GM12891 (cell line): Measurements from ENCODE around the gene SRGAP3.
A peak's percentile ranks its signal among the peaks of the same experiment; 100 is the strongest.

ENCODE experiments used
- DNase-seq: peaks from one replicate; pipeline ENCODE4 v3.0.0; 2011; ENCODE audit warnings: low spot score; ENCODE audit not compliant: insufficient read length
- FAIRE-seq: peaks from 2 replicates; lab custom pipeline; 2011; peaks lifted over from hg19 to GRCh38; lab: Jason Lieb, UNC
- PAX5 ChIP-seq: IDR thresholded peaks from 2 replicates; pipeline ENCODE4 v1.6.1; 2011; ENCODE audit warnings: low read length, moderate library complexity, mild to moderate bottlenecking; ENCODE audit not compliant: insufficient read depth, severe bottlenecking
- POLR2A ChIP-seq: IDR thresholded peaks from 2 replicates; pipeline ENCODE4 v1.6.1; 2011; ENCODE audit warnings: low read depth, low read length, control low read depth
- POLR2AphosphoS5 ChIP-seq: IDR thresholded peaks from 2 replicates; pipeline ENCODE4 v1.6.1; 2011; ENCODE audit warnings: low read depth, low read length, control low read depth
- POU2F2 ChIP-seq: IDR thresholded peaks from 2 replicates; pipeline ENCODE4 v1.6.1; 2011; ENCODE audit warnings: low read depth, mild to moderate bottlenecking, control low read depth, low read length, moderate library complexity
- SPI1 ChIP-seq: IDR thresholded peaks from 2 replicates; pipeline ENCODE4 v1.6.1; 2011; ENCODE audit warnings: low read depth, low read length, control low read depth
- TAF1 ChIP-seq: IDR thresholded peaks from 2 replicates; pipeline ENCODE4 v1.6.1; 2011; ENCODE audit warnings: low read depth, low read length, control low read depth

Gene SRGAP3

GRCh38 chr3:9170851-9171160 lies 78.6 kb downstream of the SRGAP3 start:
- no peak for TF ChIP-seq POLR2AphosphoS5
- TF ChIP-seq TAF1: no peak
- no peak for TF ChIP-seq POU2F2
- no peak for TF ChIP-seq SPI1
- no peak for TF ChIP-seq PAX5
- no peak for TF ChIP-seq POLR2A
- DNase-seq (no peak), FAIRE-seq (no peak)

DNA sequence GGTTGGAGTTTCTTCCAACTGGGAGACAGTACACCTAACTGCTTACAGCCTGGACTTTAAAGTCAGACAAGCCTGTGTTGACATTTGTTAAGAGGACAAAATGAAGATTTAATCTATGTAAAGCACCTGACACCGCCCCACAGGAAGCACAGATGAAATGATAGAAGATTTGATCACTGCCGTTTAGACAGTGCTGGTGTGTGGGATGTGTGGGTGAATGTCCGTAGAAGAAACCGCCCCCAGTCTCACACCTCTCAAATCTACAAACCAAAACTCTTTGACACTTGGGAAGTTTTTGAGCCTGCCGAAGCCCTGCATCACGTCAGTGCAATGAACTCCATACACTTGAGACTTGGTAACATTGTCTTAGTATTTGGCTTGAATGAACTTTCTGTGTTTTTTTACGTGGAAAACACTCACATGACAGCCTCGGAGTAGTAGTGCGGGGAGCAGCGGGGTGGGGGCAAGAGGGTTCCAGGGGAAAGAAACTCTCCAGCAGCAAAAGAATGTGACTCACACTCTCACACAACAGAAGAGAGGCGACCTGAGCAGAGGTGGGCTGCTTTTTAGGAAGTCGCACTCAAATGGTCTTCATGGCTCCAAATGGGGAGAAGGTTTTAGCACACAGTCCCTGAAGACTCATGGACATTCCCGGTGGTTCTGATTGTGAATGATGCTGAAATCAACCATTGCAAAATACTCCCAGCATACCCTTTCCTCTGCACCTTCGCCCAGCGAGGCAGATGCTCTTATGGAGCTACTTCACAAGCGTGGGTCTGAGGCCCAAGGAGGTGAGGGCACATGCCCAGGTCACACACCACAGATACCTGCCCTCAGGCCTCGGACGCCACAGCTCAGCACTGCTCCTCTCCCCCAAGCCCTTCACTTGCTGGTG lies 79.2 kb downstream of the SRGAP3 start:
- TF ChIP-seq TAF1 (no peak), PAX5 (no peak), POLR2A (no peak), SPI1 (no peak), POU2F2 (no peak), POLR2AphosphoS5 (no peak)

GRCh38 chr3:9169326-9169725 lies 80.1 kb downstream of the SRGAP3 start:
- TF ChIP-seq PAX5 (no peak), SPI1 (no peak), POLR2AphosphoS5 (no peak), POU2F2 (no peak), TAF1 (no peak), POLR2A (no peak)
- no peak for DNase-seq
- peak; percentile 59 for FAIRE-seq

More for the DNA sequence above, 79.2 kb downstream of the SRGAP3 start:
- DNase-seq (no peak), FAIRE-seq (peak; percentile 9)

DNA sequence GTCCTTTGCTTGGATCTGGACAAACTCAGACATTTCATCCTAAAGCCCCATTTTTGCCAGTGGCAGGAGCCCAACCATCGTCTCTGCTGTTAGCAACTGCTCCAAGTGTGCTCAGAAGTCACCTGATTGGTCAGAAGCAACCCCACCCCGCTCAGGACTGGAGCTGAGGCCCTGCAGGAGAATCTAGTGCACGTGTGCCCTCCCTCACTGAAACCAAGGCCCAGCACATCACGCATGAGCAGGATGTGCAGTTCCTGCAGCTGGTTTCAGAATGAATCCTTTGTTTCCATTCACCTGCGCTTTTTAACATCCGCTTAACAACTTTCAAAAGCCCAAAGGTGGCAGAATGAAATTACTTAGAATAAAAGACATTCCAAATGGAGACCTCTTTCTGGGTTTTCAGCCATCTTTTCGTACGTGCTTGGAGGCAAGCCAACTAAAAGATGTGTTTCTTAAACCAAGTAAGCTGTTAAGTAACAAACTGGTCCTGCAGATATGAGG lies 81.2 kb downstream of the SRGAP3 start:
- FAIRE-seq (peak; percentile 97), DNase-seq (peak; percentile 68)
- TF ChIP-seq POU2F2: peak; percentile 74; the same call in 1 of the 2 replicates
- TF ChIP-seq TAF1: no peak
- peak; percentile 69 for TF ChIP-seq SPI1
- TF ChIP-seq POLR2A: no peak
- peak; percentile 86 for TF ChIP-seq PAX5

DNA sequence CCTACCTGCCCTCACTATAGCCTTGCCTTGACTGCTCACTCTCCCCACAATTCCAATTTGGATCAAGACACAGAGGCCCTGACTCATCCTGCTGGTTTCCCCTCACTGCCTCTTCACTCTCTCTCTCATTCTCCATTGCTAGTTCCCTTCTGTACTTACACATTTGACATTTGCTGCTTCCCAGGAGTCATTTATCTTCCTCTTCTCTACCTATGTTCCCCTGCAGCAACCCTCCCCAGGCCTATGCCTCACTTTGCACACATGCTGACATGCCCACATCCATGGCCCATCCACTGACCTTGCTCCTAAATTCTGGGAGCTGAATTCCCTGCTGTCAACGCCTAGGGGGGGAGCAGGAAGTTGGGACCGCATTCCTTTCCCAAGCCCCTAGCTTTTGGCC lies 82.2 kb downstream of the SRGAP3 start:
- FAIRE-seq (peak; percentile 43), DNase-seq (no peak)
- TF ChIP-seq TAF1 (no peak), SPI1 (no peak), PAX5 (no peak), POLR2AphosphoS5 (no peak), POU2F2 (no peak), POLR2A (no peak)

- FAIRE-seq (no peak), DNase-seq (no peak)
- TF ChIP-seq POU2F2 (no peak), TAF1 (no peak), POLR2AphosphoS5 (no peak), SPI1 (no peak), POLR2A (no peak), PAX5 (no peak)
Observed at GRCh38 chr3:9165421-9165820, 84.0 kb downstream of the SRGAP3 start.

- FAIRE-seq (no peak), DNase-seq (no peak)
- TF ChIP-seq PAX5: no peak
- TF ChIP-seq POLR2A: no peak
- no peak for TF ChIP-seq SPI1
- TF ChIP-seq TAF1: no peak
- no peak for TF ChIP-seq POLR2AphosphoS5
- no peak for TF ChIP-seq POU2F2
Observed at GRCh38 chr3:9163289-9163688, 86.2 kb downstream of the SRGAP3 start.

GRCh38 chr3:9161811-9162210 lies 87.6 kb downstream of the SRGAP3 start:
- no peak for FAIRE-seq
- no peak for DNase-seq
- no peak for TF ChIP-seq POLR2AphosphoS5
- TF ChIP-seq POLR2A: no peak
- no peak for TF ChIP-seq TAF1
- TF ChIP-seq PAX5: no peak
- TF ChIP-seq SPI1: no peak
- TF ChIP-seq POU2F2: no peak

DNA sequence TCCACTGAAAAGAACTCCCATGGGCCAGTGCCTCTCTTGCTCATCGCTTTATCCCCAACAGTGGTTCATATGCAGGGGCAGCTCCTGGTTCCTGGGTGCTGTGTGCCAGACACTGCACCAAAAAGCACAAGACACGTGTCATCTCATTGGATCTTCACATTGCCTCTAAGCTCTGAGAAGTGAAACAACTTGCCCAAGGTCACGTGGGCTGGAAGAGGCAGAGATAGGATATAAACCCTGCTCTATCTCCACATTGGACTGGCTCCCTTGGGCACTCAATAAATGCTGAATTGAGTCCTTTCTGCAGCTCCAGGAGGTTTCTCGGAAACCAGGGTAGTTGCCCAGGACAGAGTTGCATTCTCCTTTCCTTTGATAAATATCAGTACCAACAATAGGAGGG lies 88.1 kb downstream of the SRGAP3 start:
- FAIRE-seq (peak; percentile 55), DNase-seq (no peak)
- no peak for TF ChIP-seq POU2F2
- TF ChIP-seq SPI1: no peak
- TF ChIP-seq POLR2A: no peak
- no peak for TF ChIP-seq PAX5
- no peak for TF ChIP-seq TAF1
- TF ChIP-seq POLR2AphosphoS5: no peak
